C4-2B (cell line): ENCODE measurements around the gene LONRF2.

Experiments used
- CTCF ChIP-seq: fragments of 450-650 bp; conservative IDR thresholded peaks from 2 replicates; pipeline ENCODE4 v1.5.1; 2017; ENCODE audit warnings: mild to moderate bottlenecking
- ZFX ChIP-seq: fragments of 450-650 bp; IDR thresholded peaks from 2 replicates; pipeline ENCODE4 v1.6.1; 2017

- TF ChIP-seq CTCF (no peak), ZFX (no peak)
Observed at GRCh38 chr2:100294162-100294497, 28.2 kb downstream of the LONRF2 start.
